ENCODE measurements around the gene PMVK. TPM values are rescaled to one million over a fixed set of nuclear protein-coding genes. Genes with fewer than 3 reads are reported as not detected.

Gene PMVK
- total RNA-seq, 1 experiment from 2014 or later: 26.3 TPM

DNA sequence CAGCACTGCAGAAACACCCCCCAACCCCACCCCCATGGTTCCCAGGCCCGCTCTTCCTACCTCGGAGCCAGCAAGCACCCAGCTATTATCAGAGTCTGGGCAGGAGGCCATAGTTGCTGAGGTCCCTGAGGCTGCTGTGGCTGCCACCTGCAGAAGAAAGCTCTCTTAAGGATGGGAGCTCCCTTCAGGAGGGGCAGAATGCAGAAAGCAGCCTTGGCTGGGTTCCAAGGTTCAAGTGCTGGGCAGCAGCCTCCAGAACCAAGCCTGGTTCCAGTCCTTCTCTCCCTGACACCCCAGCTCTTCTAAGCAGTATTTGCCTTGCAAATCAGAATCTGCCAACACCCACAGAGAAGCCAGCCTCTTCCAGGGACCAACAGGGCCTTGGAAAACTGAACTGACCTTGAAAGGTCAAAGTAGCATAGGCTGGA lies 17.1 kb upstream of the PMVK start:
- Histone ChIP-seq H4K91ac (ENCODE audit: insufficient read length, low read depth, low read length) (no peak overlapping the region), H2BK20ac (ENCODE audit: low read depth, low read length, poor library complexity, severe bottlenecking) (no peak overlapping the region), H3K27ac (ENCODE audit: insufficient read length, low read depth, low read length) (no peak overlapping the region), H4K5ac (ENCODE audit: insufficient read length, low read depth, low read length) (no peak overlapping the region), H3K4ac (ENCODE audit: low read depth, low read length) (no peak overlapping the region), H3K18ac (ENCODE audit: insufficient read length, low read depth, low read length) (no peak overlapping the region), H3K23me2 (ENCODE audit: insufficient read length, low read depth, low read length, poor library complexity, severe bottlenecking) (peaks cover 16% of the 10 kb centered on the region), H3K9me3 (ENCODE audit: control insufficient read depth, low read depth, low read length) (no peaks in the 10 kb centered on the region), H2BK120ac (ENCODE audit: low read depth, low read length, poor library complexity, severe bottlenecking) (no peak overlapping the region), H3K27me3 (ENCODE audit: insufficient read depth, low read length) (no peaks in the 10 kb centered on the region), H2AFZ (ENCODE audit: low read length) (no peak overlapping the region), H3K9ac (ENCODE audit: extremely low read depth, insufficient read length, low read length) (no peak overlapping the region), H4K8ac (replicated peaks; ENCODE audit: insufficient read length, low read depth, low read length) (no peak overlapping the region), H3K23ac (ENCODE audit: insufficient read length, low read depth, low read length) (no peak overlapping the region), H3K4me1 (ENCODE audit: insufficient read depth, low read length) (peaks cover 4% of the 10 kb centered on the region; the same call in 1 of the 2 replicates), H3T11ph (ENCODE audit: low read length) (no peak overlapping the region), H2BK15ac (ENCODE audit: low read depth, low read length) (no peak overlapping the region), H2AK5ac (ENCODE audit: insufficient read length, low read length) (no peak overlapping the region), H3K79me1 (ENCODE audit: insufficient read depth, low read depth, low read length, poor library complexity, severe bottlenecking) (no peaks in the 10 kb centered on the region), H2BK12ac (ENCODE audit: insufficient read length, low read depth, low read length) (no peak overlapping the region), H2BK5ac (ENCODE audit: insufficient read length, low read length) (no peak overlapping the region), H3K14ac (ENCODE audit: insufficient read depth, low read length) (no peak overlapping the region), H3K56ac (ENCODE audit: insufficient read length, low read depth, low read length) (no peak overlapping the region), H3K4me2 (ENCODE audit: insufficient read depth, insufficient read length, low read length) (no peak overlapping the region), H3K79me2 (ENCODE audit: insufficient read depth, low read length) (no peaks in the 10 kb centered on the region), H4K20me1 (ENCODE audit: control insufficient read depth, insufficient read depth, insufficient read length) (no peaks in the 10 kb centered on the region)
- peak overlapping the region in 1 of 3 experiments; percentile 73; a peak in 1 of 7 replicates for H3K27ac Mint-ChIP-seq
- peaks cover 48 to 53% of the 10 kb centered on the region in 2 experiments for H3K4me1 Mint-ChIP-seq
- peaks cover 5 to 17% (median 9%) of the 10 kb centered on the region in 3 experiments for H3K36me3 Mint-ChIP-seq (ENCODE audit: insufficient read depth in 1 of 3, low read depth in 3 of 3)
- WGBS (ENCODE audit: extremely low coverage, insufficient read length, low lambda C conversion rate): no CpG with 5 or more reads among the region's 2 CpGs
- H3K27me3 Mint-ChIP-seq (ENCODE audit: low read depth): no peaks in the 10 kb centered on the region
- peak overlapping the region in 1 of 2 experiments; percentile 60; a peak in 1 of 5 replicates for H3K4me3 Mint-ChIP-seq
- no peaks in the 10 kb centered on the region for H3K9me3 Mint-ChIP-seq
- DNase-seq: no peak
- TF ChIP-seq, protein P1, sequence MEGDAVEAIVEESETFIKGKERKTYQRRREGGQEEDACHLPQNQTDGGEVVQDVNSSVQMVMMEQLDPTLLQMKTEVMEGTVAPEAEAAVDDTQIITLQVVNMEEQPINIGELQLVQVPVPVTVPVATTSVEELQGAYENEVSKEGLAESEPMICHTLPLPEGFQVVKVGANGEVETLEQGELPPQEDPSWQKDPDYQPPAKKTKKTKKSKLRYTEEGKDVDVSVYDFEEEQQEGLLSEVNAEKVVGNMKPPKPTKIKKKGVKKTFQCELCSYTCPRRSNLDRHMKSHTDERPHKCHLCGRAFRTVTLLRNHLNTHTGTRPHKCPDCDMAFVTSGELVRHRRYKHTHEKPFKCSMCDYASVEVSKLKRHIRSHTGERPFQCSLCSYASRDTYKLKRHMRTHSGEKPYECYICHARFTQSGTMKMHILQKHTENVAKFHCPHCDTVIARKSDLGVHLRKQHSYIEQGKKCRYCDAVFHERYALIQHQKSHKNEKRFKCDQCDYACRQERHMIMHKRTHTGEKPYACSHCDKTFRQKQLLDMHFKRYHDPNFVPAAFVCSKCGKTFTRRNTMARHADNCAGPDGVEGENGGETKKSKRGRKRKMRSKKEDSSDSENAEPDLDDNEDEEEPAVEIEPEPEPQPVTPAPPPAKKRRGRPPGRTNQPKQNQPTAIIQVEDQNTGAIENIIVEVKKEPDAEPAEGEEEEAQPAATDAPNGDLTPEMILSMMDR (conservative IDR thresholded peaks at IDR 0.05): no peak

Data from H9 (cell line).